GM18505 (cell line): ENCODE results near the gene GPD2.
A peak's percentile ranks its signal among the peaks of the same experiment; 100 is the strongest.
"Not testable (repeated sequence)": the region's sequence is repeated elsewhere in the genome, so short reads cannot be mapped to it uniquely, and the experiment has no call there.

Experiments used
- ATAC-seq: cut with Tn5 transposase; IDR thresholded peaks from one replicate; pipeline ENCODE4 v1.9.1; 2021; ENCODE audit not compliant: unreplicated experiment
- POLR2A ChIP-seq: IDR thresholded peaks from 4 replicates; pipeline ENCODE4 v1.6.1; 2011; ENCODE audit warnings: borderline replicate concordance; ENCODE audit not compliant: insufficient read depth, insufficient read length; ENCODE audit errors: extremely low read depth

The GPD2 gene

GRCh38 chr2:156474401-156474800 lies 38.2 kb downstream of the GPD2 start:
- ATAC-seq: no peak
- no peak for TF ChIP-seq POLR2A

- no peak for TF ChIP-seq POLR2A
- ATAC-seq: no peak
Measured at GRCh38 chr2:156476021-156476849, 40.1 kb downstream of the GPD2 start.

DNA sequence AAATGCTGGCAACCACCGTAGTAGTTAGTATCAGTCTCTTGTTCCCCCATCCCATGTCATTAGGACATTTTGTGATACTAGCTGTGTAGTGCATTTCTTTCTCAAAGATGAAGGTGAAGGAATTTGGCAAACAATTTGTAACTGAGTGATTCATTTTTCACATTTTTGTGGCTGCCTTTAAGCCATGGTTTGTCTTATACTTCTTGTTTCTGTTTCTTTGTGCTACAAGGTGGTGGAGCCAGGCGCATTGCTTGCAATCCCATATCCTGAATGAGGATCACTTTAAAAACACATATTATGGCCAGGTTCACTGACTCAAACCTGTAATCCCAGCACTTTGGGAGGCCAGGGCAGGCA lies 40.6 kb downstream of the GPD2 start:
- ATAC-seq: peak; percentile 69
- TF ChIP-seq POLR2A: no peak

- no peak for TF ChIP-seq POLR2A
- no peak for ATAC-seq
Measured at GRCh38 chr2:156480376-156480775, 44.2 kb downstream of the GPD2 start.

GRCh38 chr2:156481312-156481711 lies 45.1 kb downstream of the GPD2 start:
- ATAC-seq: no peak
- no peak for TF ChIP-seq POLR2A

DNA sequence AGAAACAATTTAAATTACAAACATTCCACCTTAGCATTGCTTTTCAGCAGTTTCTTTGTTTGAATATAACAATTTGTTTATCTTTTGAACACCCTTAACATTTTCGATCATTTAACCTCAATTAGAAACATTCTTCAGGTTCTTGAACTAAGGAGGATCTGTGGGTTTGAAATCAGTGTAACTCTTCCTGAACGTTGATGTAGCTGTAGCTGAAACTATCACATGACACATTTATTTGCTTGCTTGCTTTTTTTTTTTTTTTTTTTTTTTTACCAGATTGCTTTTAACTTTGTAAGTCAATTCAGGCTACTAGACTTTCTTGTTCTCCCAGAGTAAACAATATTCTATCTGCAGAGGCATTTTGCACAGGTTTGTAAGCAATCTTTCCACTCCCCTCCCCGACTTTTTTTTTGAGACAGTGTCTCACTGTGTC lies 47.6 kb downstream of the GPD2 start:
- no peak for ATAC-seq

GRCh38 chr2:156486147-156486546 lies 50.0 kb downstream of the GPD2 start:
- ATAC-seq: no peak
- no peak for TF ChIP-seq POLR2A

More for the DNA sequence above, 47.6 kb downstream of the GPD2 start:
- no peak for TF ChIP-seq POLR2A

DNA sequence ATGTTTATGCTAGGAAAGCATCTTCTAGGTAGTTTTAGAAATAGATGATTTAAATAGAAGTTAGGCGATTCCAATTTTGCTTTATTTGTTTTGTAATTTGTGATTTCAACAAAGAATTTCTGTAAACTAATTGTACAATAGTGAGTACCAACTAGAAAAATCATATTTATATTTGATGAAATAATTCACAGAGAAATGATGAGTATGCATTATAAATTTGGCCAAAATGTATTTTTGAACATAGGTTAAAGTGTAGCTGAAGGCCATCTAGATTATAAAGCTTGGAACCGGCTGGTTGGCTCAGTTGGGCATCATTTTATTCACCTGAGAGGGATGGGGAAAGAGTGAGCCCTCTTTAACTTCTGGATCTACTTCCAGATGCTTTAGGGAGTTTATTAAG lies 50.4 kb downstream of the GPD2 start:
- no peak for ATAC-seq
- no peak for TF ChIP-seq POLR2A

- no peak for ATAC-seq
- no peak for TF ChIP-seq POLR2A
Measured at GRCh38 chr2:156489195-156489594, 53.0 kb downstream of the GPD2 start.

GRCh38 chr2:156489750-156490465 lies 53.7 kb downstream of the GPD2 start:
- ATAC-seq: no peak

GRCh38 chr2:156490466-156490840 lies 54.3 kb downstream of the GPD2 start:
- TF ChIP-seq POLR2A: no peak
- no peak for ATAC-seq

More at GRCh38 chr2:156489750-156490465, 53.7 kb downstream of the GPD2 start:
- TF ChIP-seq POLR2A: no peak

DNA sequence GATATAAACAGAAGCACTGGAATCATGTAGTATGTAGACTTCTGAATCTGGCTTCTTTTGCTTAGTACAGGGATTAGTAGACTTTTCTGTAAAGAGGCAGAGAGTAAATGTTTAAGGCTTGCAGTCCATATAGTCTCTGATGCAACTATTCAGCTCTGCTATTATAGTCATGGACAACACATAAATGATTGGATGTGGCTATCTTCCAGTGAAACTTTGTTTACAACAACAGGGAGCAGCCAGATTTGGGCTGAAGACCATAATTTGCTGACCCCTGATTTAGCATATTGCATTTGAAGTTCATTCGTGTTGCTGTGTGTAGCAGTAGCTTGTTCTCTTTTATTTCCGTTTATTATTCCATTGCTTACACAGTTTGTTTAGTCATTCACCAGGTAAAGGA lies 55.0 kb downstream of the GPD2 start:
- no peak for ATAC-seq
- no peak for TF ChIP-seq POLR2A

GRCh38 chr2:156492979-156493378 lies 56.8 kb downstream of the GPD2 start:
- ATAC-seq: no peak
- TF ChIP-seq POLR2A: no peak

DNA sequence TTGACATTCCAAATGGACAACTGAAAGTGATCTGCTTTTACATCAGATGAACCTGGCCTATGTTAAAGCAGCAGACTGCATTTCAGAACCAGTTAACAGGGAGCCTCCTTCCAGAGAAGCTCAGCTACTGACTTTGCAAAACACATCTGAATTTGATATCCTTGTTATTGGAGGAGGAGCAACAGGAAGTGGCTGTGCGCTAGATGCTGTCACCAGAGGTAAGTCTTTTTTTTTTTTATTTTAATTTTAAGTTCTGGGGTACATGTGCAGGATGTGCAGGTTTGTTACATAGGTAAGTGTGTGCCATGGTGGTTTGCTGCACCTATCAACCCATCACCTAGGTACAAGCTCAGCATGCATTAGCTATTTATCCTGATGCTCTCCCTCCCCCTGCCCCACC lies 59.8 kb downstream of the GPD2 start:
- not testable (repeated sequence) for ATAC-seq
